Measurements from ENCODE around the gene SRF.

Gene SRF

GRCh38 chr6:43142101-43142500 lies 29.0 kb upstream of the SRF start:
- H3K4me3 ChIP-seq (ENCODE audit: low read depth, low read length), result no peak overlapping the region
- TF ChIP-seq CTCF (IDR thresholded peaks at IDR 0.05; ENCODE audit: low read depth, low read length), result no peak

- no peak overlapping the region for H3K4me3 ChIP-seq (ENCODE audit: low read depth, low read length)
- peak; percentile 90 for TF ChIP-seq CTCF (IDR thresholded peaks at IDR 0.05; ENCODE audit: low read depth, low read length)
These were observed 27.6 kb upstream of the SRF start for GRCh38 chr6:43143235-43144128.

GRCh38 chr6:43144879-43145278 lies 26.2 kb upstream of the SRF start:
- no peak for TF ChIP-seq CTCF (IDR thresholded peaks at IDR 0.05; ENCODE audit: low read depth, low read length)
- no peak overlapping the region for H3K4me3 ChIP-seq (ENCODE audit: low read depth, low read length)

- no peak for TF ChIP-seq CTCF (IDR thresholded peaks at IDR 0.05; ENCODE audit: low read depth, low read length)
- no peak overlapping the region for H3K4me3 ChIP-seq (ENCODE audit: low read depth, low read length)
These were observed 24.8 kb upstream of the SRF start for GRCh38 chr6:43146261-43146660.

- no peak for TF ChIP-seq CTCF (IDR thresholded peaks at IDR 0.05; ENCODE audit: low read depth, low read length)
- H3K4me3 ChIP-seq (ENCODE audit: low read depth, low read length), result no peak overlapping the region
These were observed 24.1 kb upstream of the SRF start for GRCh38 chr6:43146709-43147688.

- no peak for TF ChIP-seq CTCF (IDR thresholded peaks at IDR 0.05; ENCODE audit: low read depth, low read length)
- H3K4me3 ChIP-seq (ENCODE audit: low read depth, low read length), result no peak overlapping the region
These were observed 23.2 kb upstream of the SRF start for GRCh38 chr6:43147691-43148477.

Measured in WI38 (cell line).